OCI-LY7 (cell line): ENCODE data around the gene FGFBP2. TPM values are rescaled to one million over a fixed set of nuclear protein-coding genes. Genes with fewer than 3 reads are reported as not detected.
A peak's percentile ranks its signal among the peaks of the same experiment; 100 is the strongest.

Experiments
- BruUV-seq: library from RNA; stranded (reverse); fragments of 400-500 nt; replicated peaks from 2 replicates; lab custom pipeline; 2021; lab: Mats Ljungman, UMichigan
- CTCF ChIA-PET: fragments of 300-600 bp; sonication (Branson Sonifier 250); formaldehyde crosslinking; loops from one replicate; lab custom pipeline; 2022; ENCODE audit warnings: antibody characterized with exemption; ENCODE audit not compliant: unreplicated experiment; lab: Charles Lee
- POLR2A ChIA-PET: fragments of 300-600 bp; sonication (Branson Sonifier 250); formaldehyde crosslinking; loops from one replicate; lab custom pipeline; 2022; ENCODE audit warnings: antibody characterized with exemption; lab: Charles Lee
- DNase-seq: peaks from one replicate; pipeline ENCODE4 v3.0.0-alpha.2; 2015; ENCODE audit warnings: low spot score
- H2AFZ ChIP-seq: fragments of 200-600 bp; sonication (generic), shearing (Covaris generic); 2 replicates; pipeline ENCODE4 v1.6.1; 2014; ENCODE audit warnings: mild to moderate bottlenecking, antibody characterized with exemption, low read length, moderate library complexity
- H3K27ac ChIP-seq: fragments of 200-600 bp; sonication (generic); 2 replicates; pipeline ENCODE4 v1.5.1; 2014; ENCODE audit warnings: mixed run types, low read depth, mild to moderate bottlenecking, moderate library complexity, low read length, inconsistent platforms; ENCODE audit not compliant: poor library complexity, severe bottlenecking
- H3K36me3 ChIP-seq: fragments of 200-600 bp; sonication (generic); 2 replicates; pipeline ENCODE4 v1.6.1; 2014; ENCODE audit warnings: mild to moderate bottlenecking, antibody characterized with exemption, low read length, moderate library complexity, mixed read lengths; ENCODE audit not compliant: insufficient read depth
- H3K4me1 ChIP-seq: fragments of 200-600 bp; sonication (generic); 2 replicates; pipeline ENCODE4 v1.5.1; 2014; ENCODE audit warnings: mild to moderate bottlenecking, low read length; ENCODE audit not compliant: insufficient read depth, poor library complexity, severe bottlenecking
- H3K4me2 ChIP-seq: fragments of 200-600 bp; sonication (generic); 2 replicates; pipeline ENCODE4 v1.6.1; 2014; ENCODE audit warnings: mild to moderate bottlenecking, low read length
- H3K4me3 ChIP-seq: fragments of 200-600 bp; sonication (generic); 2 replicates; pipeline ENCODE4 v1.5.1; 2014; ENCODE audit warnings: mild to moderate bottlenecking, low read depth, low read length; ENCODE audit not compliant: poor library complexity, severe bottlenecking
- H3K79me2 ChIP-seq: fragments of 200-600 bp; sonication (generic); 2 replicates; pipeline ENCODE4 v1.6.1; 2016; ENCODE audit warnings: low read depth, mild to moderate bottlenecking, low read length, moderate library complexity, mixed read lengths; ENCODE audit not compliant: insufficient read depth
- H3K9me2 ChIP-seq: fragments of 200-600 bp; sonication (generic); 2 replicates; pipeline ENCODE4 v1.6.1; 2016; ENCODE audit warnings: mild to moderate bottlenecking, low read length, mixed read lengths; ENCODE audit not compliant: insufficient read depth
- H3K9me3 ChIP-seq: fragments of 200-600 bp; sonication (generic); 2 replicates; pipeline ENCODE4 v1.6.1; 2014; ENCODE audit warnings: mild to moderate bottlenecking, mixed run types, low read length, mixed read lengths
- H4K20me1 ChIP-seq: fragments of 200-600 bp; sonication (generic); 2 replicates; pipeline ENCODE4 v1.6.1; 2014; ENCODE audit warnings: mild to moderate bottlenecking, antibody characterized with exemption, low read length, moderate library complexity, mixed read lengths; ENCODE audit not compliant: insufficient read depth
- CTCF ChIP-seq: fragments of 200-600 bp; sonication (generic); conservative IDR thresholded peaks from 2 replicates; pipeline ENCODE4 v1.5.1; 2014; ENCODE audit warnings: mild to moderate bottlenecking, antibody characterized with exemption, low read length, moderate library complexity, mixed read lengths
- EZH2phosphoT487 ChIP-seq: fragments of 200-600 bp; sonication (generic); IDR thresholded peaks from 2 replicates; pipeline ENCODE4 v1.6.1; 2018; ENCODE audit warnings: low read depth, borderline replicate concordance, mild to moderate bottlenecking, mixed run types, antibody characterized with exemption, low read length, moderate library complexity, mixed read lengths
- intact Hi-C: fragments of 100-400 bp; cut with micrococcal nuclease; formaldehyde crosslinking; loops from one replicate; pipeline ENCODE4 v1.10.0; 2022; ENCODE audit not compliant: unreplicated experiment
- total RNA-seq, 2 experiments: library from RNA; depleted of rRNA in 1 of 2; stranded (reverse); fragments of >200 nt in 1 of 2; shearing (Covaris generic) in 1 of 2; gene quantifications; 2 replicates each; pipeline ENCODE4 v1.2.3, GENCODE V29; 2014 to 2022

FGFBP2 gene
- total RNA-seq, 2 experiments from 2014 or later, result not detected

GRCh38 chr4:15968551-15969300, 5.8 kb upstream of the FGFBP2 start:
- ChIA-PET POLR2A (interaction anchor here (0.6 kb wide), 1 partner anchor 436 kb away, joined by 3 read pairs; no protein-coding TSS in a partner anchor), CTCF (no interaction called here)
- no peaks in the 10 kb centered on the region for H3K9me3 ChIP-seq
- H3K4me2 ChIP-seq, result no peak overlapping the region
- H3K9me2 ChIP-seq, result no peaks in the 10 kb centered on the region
- no peak overlapping the region for H3K27ac ChIP-seq
- H3K4me1 ChIP-seq, result no peaks in the 10 kb centered on the region
- H4K20me1 ChIP-seq, result no peaks in the 10 kb centered on the region
- no peaks in the 10 kb centered on the region for H3K36me3 ChIP-seq
- H2AFZ ChIP-seq, result no peak overlapping the region
- no peak overlapping the region for H3K4me3 ChIP-seq
- no peak for DNase-seq
- intact Hi-C loops, result no loop called here
- no TSS peak for BruUV-seq
- TF ChIP-seq EZH2phosphoT487 (no peak), CTCF (no peak)
- H3K79me2 ChIP-seq, result no peaks in the 10 kb centered on the region

GRCh38 chr4:15965325-15965724, 2.4 kb upstream of the FGFBP2 start:
- TF ChIP-seq CTCF (no peak), EZH2phosphoT487 (no peak)
- H3K9me3 ChIP-seq, result no peaks in the 10 kb centered on the region
- no peaks in the 10 kb centered on the region for H3K9me2 ChIP-seq
- no peak overlapping the region for H3K4me3 ChIP-seq
- CTCF ChIA-PET, result no interaction called here
- H3K36me3 ChIP-seq, result no peaks in the 10 kb centered on the region
- H3K4me2 ChIP-seq, result no peak overlapping the region
- no peaks in the 10 kb centered on the region for H4K20me1 ChIP-seq
- DNase-seq, result no peak
- POLR2A ChIA-PET, result no interaction called here
- H3K27ac ChIP-seq, result no peak overlapping the region
- intact Hi-C loops, result no loop called here
- no peaks in the 10 kb centered on the region for H3K4me1 ChIP-seq
- BruUV-seq, result no TSS peak
- H3K79me2 ChIP-seq, result no peaks in the 10 kb centered on the region
- H2AFZ ChIP-seq, result no peak overlapping the region

- 0 out of 2 replicates have a peak, but pooled peaks have one; percentile 28 for TF ChIP-seq CTCF
- no peak for TF ChIP-seq EZH2phosphoT487
- no peak overlapping the region for H3K4me3 ChIP-seq
- no peak overlapping the region for H3K27ac ChIP-seq
- no peaks in the 10 kb centered on the region for H3K36me3 ChIP-seq
- H3K79me2 ChIP-seq, result no peaks in the 10 kb centered on the region
- no peaks in the 10 kb centered on the region for H3K4me1 ChIP-seq
- no peak overlapping the region for H2AFZ ChIP-seq
- no peaks in the 10 kb centered on the region for H4K20me1 ChIP-seq
- BruUV-seq, result no TSS peak
- no peak overlapping the region for H3K4me2 ChIP-seq
- H3K9me3 ChIP-seq, result no peaks in the 10 kb centered on the region
- DNase-seq, result peak; percentile 12
- intact Hi-C loops, result no loop called here
- CTCF ChIA-PET, result no interaction called here
- POLR2A ChIA-PET, result no interaction called here
- no peaks in the 10 kb centered on the region for H3K9me2 ChIP-seq
Observed at GRCh38 chr4:15964159-15964558, 1.2 kb upstream of the FGFBP2 start.
